Adrenal gland (tissue), 12 donors: ENCODE data around the gene ARX. TPM values are rescaled to one million over a fixed set of nuclear protein-coding genes. Genes with fewer than 3 reads are reported as not detected.

ENCODE experiments used
- DNase-seq, 7 donors: peaks; one replicate each; pipeline ENCODE4 v3.0.0-alpha.2; 2019 to 2020
- H3K27ac ChIP-seq, 5 donors: fragments of 200-600 bp; sonication (generic) in 4 of 5; 1 replicate in 3 of 5; 2 replicates in 2 of 5; pipeline versions ENCODE4 v1.5.1 to v1.8.0; 2016 to 2020; ENCODE audit warnings: mild to moderate bottlenecking in 1 of 5
- H3K27me3 ChIP-seq: fragments of 200-600 bp; 2 replicates; pipeline ENCODE4 v1.8.0; 2021
- H3K36me3 ChIP-seq, 2 donors: fragments of 200-600 bp; replicated peaks in 1 of 2; 1 replicate in 1 of 2; 2 replicates in 1 of 2; pipeline versions ENCODE4 v1.5.1 to v1.8.0; 2018 to 2022
- H3K4me1 ChIP-seq, 2 donors: fragments of 200-600 bp; replicated peaks in 1 of 2; 1 replicate in 1 of 2; 2 replicates in 1 of 2; pipeline versions ENCODE4 v1.5.1 to v1.8.0; 2018 to 2021
- H3K4me3 ChIP-seq, 4 donors: fragments of 200-600 bp; sonication (generic) in 3 of 4; one replicate each; pipeline ENCODE4 v1.5.1; 2016 to 2018
- H3K9me3 ChIP-seq, 3 donors: fragments of 200-600 bp; sonication (generic) in 1 of 3; replicated peaks in 1 of 3; 1 replicate in 2 of 3; 2 replicates in 1 of 3; pipeline versions ENCODE4 v1.5.1 to v1.8.0; 2016 to 2021
- CTCF ChIP-seq, 6 experiments: fragments of 450-650 bp in 4 of 6; fragments of 200-600 bp in 2 of 6; sonication (generic) in 1 of 6; IDR thresholded peaks; 1 replicate in 5 of 6; 2 replicates in 1 of 6; pipeline versions ENCODE4 v1.5.1 to v1.8.0; 2016 to 2021; ENCODE audit warnings: antibody characterized with exemption in 6 of 6, mild to moderate bottlenecking in 2 of 6, moderate library complexity in 1 of 6
- POLR2A ChIP-seq, 2 donors: fragments of 450-650 bp; IDR thresholded peaks; one replicate each; pipeline ENCODE4 v1.6.1; 2017; ENCODE audit warnings: antibody characterized with exemption in 2 of 2, mild to moderate bottlenecking in 2 of 2, moderate library complexity in 1 of 2
- WGBS, 4 donors: extraction: QIAGEN DNeasy Blood & Tissue Kit in 2 of 4; methylation state at CpG; one replicate each; pipeline versions ENCODE4 v1.1.5 to v1.1.7; 2013 to 2017; 5-methylcytosine and 5-hydroxymethylcytosine counted together
- intact Hi-C, 2 donors: fragments of 100-400 bp; cut with DNase I; formaldehyde crosslinking; loops; one replicate each; pipeline versions ENCODE4 v1.14.1 to v1.15.0; 2022 to 2023
- polyA plus RNA-seq, 3 donors: library from polyadenylated mRNA; stranded (reverse); fragments of 200-250 nt in 2 of 3; fragments of 350-450 nt in 1 of 3; fragmentation: Illumina TruSeq in 1 of 3; extraction: RNeasy Lipid Tissue Mini Kit (QIAGEN cat#74804) in 1 of 3; gene quantifications; one replicate each; pipeline ENCODE4 v1.2.3, GENCODE V29; 2013 to 2014
- total RNA-seq, 9 donors: library from RNA; depleted of rRNA in 4 of 9; stranded (reverse); fragments of >200 nt in 4 of 9; fragments of 120-200 nt in 1 of 9; fragmentation: NEBNext Ultra II Directional in 1 of 9; extraction: Animal tissue kit (Norgen Biotek cat#: 25700) in 1 of 9; gene quantifications; one replicate each; pipeline versions ENCODE4 v1.1.0 to v1.2.4, GENCODE V29; 2013 to 2023
- donor health status: healthy with polysubstance abuse.
- donor health status: Bipolar disorder and iron deficiency.
- donor health status: DM: yes; HTN: yes; CAD: no.
- donor health status: DM: no; HTN: no; CAD: no.
- donor health status: DM: no; HTN: no; CAD: no.
- donor health status: DM: yes; HTN: yes; CAD: no.

Gene ARX
- total and polyA plus RNA-seq, 12 donors = 0.06 TPM; not detected in 11

GRCh38 chrX:24996096-24996709 is 19.6 kb downstream of the ARX start:
- peaks cover 3% of the 10 kb centered on the region for H3K27me3 ChIP-seq
- H3K27ac ChIP-seq = no peak overlapping the region
- no peaks in the 10 kb centered on the region for H3K9me3 ChIP-seq
- no peak for DNase-seq
- intact Hi-C loops = no loop called here
- TF ChIP-seq CTCF (IDR thresholded peaks at IDR 0.05) (no peak), POLR2A (IDR thresholded peaks at IDR 0.05) (no peak)
- WGBS, 4 donors = 48 to 100% (median 78%) methylated on average over 5 of the region's 5 CpGs
- H3K36me3 ChIP-seq = no peaks in the 10 kb centered on the region
- H3K4me1 ChIP-seq = no peaks in the 10 kb centered on the region
- no peak overlapping the region for H3K4me3 ChIP-seq

- WGBS, 4 donors = 62 to 95% (median 88%) methylated on average over 6 to 8 of the region's 8 CpGs
- H3K9me3 ChIP-seq = no peaks in the 10 kb centered on the region
- no peaks in the 10 kb centered on the region for H3K36me3 ChIP-seq
- no peak for DNase-seq
- TF ChIP-seq CTCF (IDR thresholded peaks at IDR 0.05) (no peak), POLR2A (IDR thresholded peaks at IDR 0.05) (no peak)
- no peak overlapping the region for H3K4me3 ChIP-seq
- intact Hi-C loops = no loop called here
- no peak overlapping the region for H3K27ac ChIP-seq
- H3K27me3 ChIP-seq = peaks cover 3% of the 10 kb centered on the region
- no peaks in the 10 kb centered on the region for H3K4me1 ChIP-seq
Observed at GRCh38 chrX:24993879-24994278, 21.9 kb downstream of the ARX start.

GRCh38 chrX:24990535-24990934 is 25.2 kb downstream of the ARX start:
- Histone ChIP-seq H3K4me1 (no peaks in the 10 kb centered on the region), H3K27me3 (no peaks in the 10 kb centered on the region), H3K36me3 (no peaks in the 10 kb centered on the region), H3K4me3 (no peak overlapping the region), H3K9me3 (no peaks in the 10 kb centered on the region), H3K27ac (no peak overlapping the region)
- no peak for DNase-seq
- 48 to 90% (median 74%) methylated on average over 8 of the region's 8 CpGs for WGBS, 4 donors
- intact Hi-C loops = no loop called here
- TF ChIP-seq POLR2A (IDR thresholded peaks at IDR 0.05) (no peak), CTCF (IDR thresholded peaks at IDR 0.05) (no peak)

DNA sequence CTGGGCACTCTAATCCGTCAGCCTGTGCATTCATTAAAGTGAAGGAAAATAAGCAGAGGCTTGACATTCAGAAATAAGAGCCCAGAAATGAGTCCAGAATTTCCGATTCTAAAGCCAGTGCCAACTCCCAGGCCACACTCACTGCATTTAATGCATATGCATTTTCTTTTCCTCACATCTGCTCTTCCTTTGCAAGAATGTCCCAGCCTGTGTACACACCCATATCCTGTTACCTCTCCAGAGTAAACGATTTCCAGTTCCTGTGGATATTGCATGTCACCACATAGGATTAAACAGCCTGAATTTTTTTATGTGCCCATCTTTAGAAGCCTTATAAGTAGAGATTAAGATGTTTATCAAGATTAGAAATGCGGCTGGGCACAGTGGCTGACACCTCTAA is 27.5 kb downstream of the ARX start:
- intact Hi-C loops = no loop called here
- WGBS, 4 donors = 71 to 88% (median 77%) methylated on average over 3 to 4 of the region's 4 CpGs
- Histone ChIP-seq H3K9me3 (no peaks in the 10 kb centered on the region), H3K27ac (no peak overlapping the region), H3K4me1 (no peaks in the 10 kb centered on the region), H3K36me3 (no peaks in the 10 kb centered on the region), H3K4me3 (no peak overlapping the region), H3K27me3 (no peaks in the 10 kb centered on the region)
- no peak for TF ChIP-seq CTCF (IDR thresholded peaks at IDR 0.05)
- TF ChIP-seq POLR2A (IDR thresholded peaks at IDR 0.05) = no peak
- no peak for DNase-seq
